K562 (cell line): ENCODE measurements around the gene GNAT3. TPM values are rescaled to one million over a fixed set of nuclear protein-coding genes. Genes with fewer than 3 reads are reported as not detected.

Experiments used
- ATAC-seq: fragments of 200-7000 bp; cut with Tn5 transposase; 3 replicates; pipeline ENCODE4 v1.9.1; 2020; ENCODE audit warnings: moderate library complexity
- BruUV-seq: library from RNA; stranded (reverse); fragments of 400-500 nt; replicated peaks from 2 replicates; lab custom pipeline; 2021; lab: Mats Ljungman, UMichigan
- CTCF ChIA-PET: fragments of 300-600 bp; formaldehyde crosslinking; extraction: SDS; loops from one replicate; lab custom pipeline; 2021; ENCODE audit warnings: low intra/inter-chr PET ratio; lab: Yijun Ruan, JAX
- POLR2A ChIA-PET: fragments of 300-600, 350-650 bp; sonication (Branson Sonifier 250); formaldehyde crosslinking; extraction: SDS; loops from one replicate; lab custom pipeline; 2021; ENCODE audit warnings: antibody characterized with exemption, inconsistent platforms; lab: Yijun Ruan, JAX
- DNase-seq, 4 experiments: peaks; one replicate each; pipeline versions ENCODE4 v3.0.0 to v3.0.0-alpha.2; 2011 to 2018; ENCODE audit warnings: low spot score in 3 of 4, mixed read lengths in 3 of 4; ENCODE audit errors: extremely low read depth in 1 of 4
- FAIRE-seq: peaks from 2 replicates; lab custom pipeline; 2011; peaks lifted over from hg19 to GRCh38; lab: Jason Lieb, UNC
- H2AFZ ChIP-seq: 2 replicates; pipeline ENCODE4 v1.6.0; 2011; ENCODE audit warnings: low read depth, low read length, control low read depth, inconsistent platforms
- H3K27ac ChIP-seq: fragments of 200-600 bp; 3 replicates; pipeline ENCODE4 v1.8.0; 2011; ENCODE audit warnings: low read depth, mild to moderate bottlenecking, control low read depth, inconsistent platforms, low read length, moderate library complexity, mixed read lengths; ENCODE audit errors: extremely low read depth
- H3K27me3 ChIP-seq, 2 experiments: fragments of 300-600 bp in 1 of 2; 2 replicates in 1 of 2; 3 replicates in 1 of 2; pipeline versions ENCODE4 v1.6.0 to v1.8.0; 2011; ENCODE audit warnings: inconsistent platforms in 2 of 2, low read length in 2 of 2, mild to moderate bottlenecking in 1 of 2, mixed read lengths in 1 of 2, moderate library complexity in 1 of 2; ENCODE audit not compliant: control insufficient read depth in 2 of 2, insufficient read depth in 2 of 2
- H3K36me3 ChIP-seq: fragments of 300-600 bp; 3 replicates; pipeline ENCODE4 v1.8.0; 2011; ENCODE audit warnings: mild to moderate bottlenecking, low read length, inconsistent platforms; ENCODE audit not compliant: control insufficient read depth, insufficient read depth
- H3K4me1 ChIP-seq, 2 experiments: fragments of 200-600 bp in 1 of 2; replicated peaks in 1 of 2; 2 replicates in 1 of 2; 3 replicates in 1 of 2; pipeline versions ENCODE4 v1.5.1 to v1.8.0; 2011; ENCODE audit warnings: inconsistent platforms in 2 of 2, low read length in 2 of 2, mild to moderate bottlenecking in 1 of 2, mixed read lengths in 1 of 2, moderate library complexity in 1 of 2; ENCODE audit not compliant: control insufficient read depth in 2 of 2, insufficient read depth in 2 of 2
- H3K4me2 ChIP-seq: 2 replicates; pipeline ENCODE4 v1.6.1; 2011; ENCODE audit warnings: low read length, control low read depth, inconsistent platforms, mixed read lengths; ENCODE audit not compliant: insufficient read depth
- H3K4me3 ChIP-seq: fragments of 200-600 bp; sonication (generic), shearing (Covaris generic); 2 replicates; pipeline ENCODE4 v1.5.1; 2016; ENCODE audit warnings: control low read depth, inconsistent platforms
- H3K79me2 ChIP-seq: fragments of 200-600 bp; 3 replicates; pipeline ENCODE4 v1.8.0; 2011; ENCODE audit warnings: low read length, inconsistent platforms; ENCODE audit not compliant: control insufficient read depth, insufficient read depth
- H3K9ac ChIP-seq, 2 experiments: 2 replicates each; pipeline versions ENCODE4 v1.6.0 to v1.6.1; 2011; ENCODE audit warnings: low read depth in 2 of 2, low read length in 2 of 2, control low read depth in 1 of 2, inconsistent platforms in 1 of 2, mild to moderate bottlenecking in 1 of 2, mixed read lengths in 1 of 2; ENCODE audit not compliant: insufficient read depth in 1 of 2
- H3K9me1 ChIP-seq: one replicate; pipeline ENCODE4 v1.6.0; 2011; ENCODE audit warnings: inconsistent platforms, mild to moderate bottlenecking, low read length, moderate library complexity; ENCODE audit not compliant: control insufficient read depth, insufficient read depth
- H3K9me3 ChIP-seq: replicated peaks from 2 replicates; pipeline ENCODE4 v1.5.1; 2011; ENCODE audit warnings: low read depth, low read length, inconsistent platforms; ENCODE audit not compliant: control insufficient read depth, insufficient read depth
- H4K20me1 ChIP-seq: replicated peaks from 2 replicates; pipeline ENCODE4 v1.6.1; 2011; ENCODE audit warnings: low read length, inconsistent platforms, mixed read lengths; ENCODE audit not compliant: control insufficient read depth, insufficient read depth
- BDP1 ChIP-seq: IDR thresholded peaks from 3 replicates; pipeline ENCODE4 v1.6.1; 2011; ENCODE audit not compliant: insufficient read length, insufficient read depth
- CSDE1 ChIP-seq, 2 experiments: fragments of 450-650 bp; IDR thresholded peaks; 2 replicates each; pipeline ENCODE4 v1.6.1; 2016; ENCODE audit warnings: mild to moderate bottlenecking in 1 of 2
- GTF3C2 ChIP-seq: IDR thresholded peaks from 3 replicates; pipeline ENCODE4 v1.6.1; 2011; ENCODE audit warnings: borderline replicate concordance, mild to moderate bottlenecking, moderate library complexity; ENCODE audit not compliant: insufficient read length; ENCODE audit errors: extremely low read depth
- HBP1 ChIP-seq: fragments of 450-650 bp; formaldehyde crosslinking; IDR thresholded peaks from 2 replicates; pipeline ENCODE4 v1.4.0; 2022; ENCODE audit warnings: missing genetic modification characterization
- KLF10 ChIP-seq: fragments of 250-450 bp; sonication (Bioruptor Pico); IDR thresholded peaks from 2 replicates; pipeline ENCODE4 v1.6.1; 2021; ENCODE audit warnings: matching md5 sums
- MCM2 ChIP-seq: fragments of 450-650 bp; IDR thresholded peaks from 2 replicates; pipeline ENCODE4 v1.6.1; 2017; ENCODE audit warnings: low read depth, mild to moderate bottlenecking
- NONO ChIP-seq, 2 experiments: fragments of 200-400 bp in 1 of 2; fragments of 450-650 bp in 1 of 2; formaldehyde crosslinking in 1 of 2; IDR thresholded peaks; 2 replicates each; pipeline ENCODE4 v1.6.1; 2017; ENCODE audit warnings: low read depth in 2 of 2, mild to moderate bottlenecking in 2 of 2, moderate library complexity in 2 of 2, low read length in 1 of 2
- OTX1 ChIP-seq: fragments of 450-650 bp; formaldehyde crosslinking; IDR thresholded peaks from 2 replicates; pipeline ENCODE4 v1.4.0; 2022; ENCODE audit warnings: mild to moderate bottlenecking
- SNRNP70 ChIP-seq: fragments of 200-400 bp; formaldehyde crosslinking; optimal IDR thresholded peaks from 2 replicates; pipeline ENCODE3; 2017; ENCODE audit warnings: low read depth, low read length
- TBP ChIP-seq: optimal IDR thresholded peaks from 2 replicates; pipeline ENCODE3; 2011; ENCODE audit warnings: low read depth, low read length, improper control_type of control experiment
- ZNF583 ChIP-seq: fragments of 250-450 bp; sonication (Bioruptor Pico); IDR thresholded peaks from 2 replicates; pipeline ENCODE4 v1.4.0; 2020
- ZNF717 ChIP-seq: fragments of 250-450 bp; sonication (Bioruptor Pico); IDR thresholded peaks from 2 replicates; pipeline ENCODE4 v1.5.0; 2021
- ZNF79 ChIP-seq: fragments of 250-450 bp; sonication (Bioruptor Pico); IDR thresholded peaks from 2 replicates; pipeline ENCODE4 v1.4.0; 2020; ENCODE audit warnings: low read depth, mild to moderate bottlenecking, moderate library complexity
- whole genome bisulfite sequencing: fragments of 100-300 bp; shearing (Covaris generic); methylation state at CpG from one replicate; pipeline ENCODE4 v1.1.6; 2016; ENCODE audit warnings: low coverage, mixed read lengths; ENCODE audit not compliant: insufficient coverage; ENCODE audit errors: missing lambda C conversion rate; 5-methylcytosine and 5-hydroxymethylcytosine counted together
- in situ Hi-C: fragments of 300-500 bp; cut with MboI; formaldehyde crosslinking; loops from 4 replicates; pipeline ENCODE4 v1.15.0; 2018; ENCODE audit warnings: inconsistent platforms, mixed read lengths
- intact Hi-C: fragments of 100-400 bp; cut with micrococcal nuclease; formaldehyde crosslinking; loops from 2 replicates; pipeline ENCODE4 v1.14.2; 2022
- polyA plus RNA-seq, 8 experiments: library from polyadenylated mRNA; depleted of rRNA in 4 of 8; stranded (reverse) in 5 of 8; unstranded in 3 of 8; fragments of >200 nt; fragmentation: Nextera tagmentation in 2 of 8; fragmentation: Illumina TruSeq in 1 of 8; extraction: Ambion mirVana in 2 of 8; extraction: Trizol in 1 of 8; gene quantifications; 2 replicates each; pipeline versions ENCODE4 v1.2.1 to v1.2.3, GENCODE V29; 2011 to 2014; ENCODE audit warnings: inconsistent platforms in 1 of 8, missing spikeins in 1 of 8
- total RNA-seq, 7 experiments: library from RNA; depleted of rRNA in 6 of 7; stranded (reverse); fragments of >200 nt in 6 of 7; fragmentation: Illumina TruSeq in 2 of 7; extraction: Trizol in 2 of 7; gene quantifications; 2 replicates each; pipeline versions ENCODE4 v1.2.1 to v1.2.3, GENCODE V29; 2011 to 2021; ENCODE audit warnings: low replicate concordance in 1 of 7

The GNAT3 gene
- total and polyA plus RNA-seq, 9 of the 15 experiments (the other 6 are each of a cell fraction or from before 2014, with no cell fraction given), result not detected

DNA sequence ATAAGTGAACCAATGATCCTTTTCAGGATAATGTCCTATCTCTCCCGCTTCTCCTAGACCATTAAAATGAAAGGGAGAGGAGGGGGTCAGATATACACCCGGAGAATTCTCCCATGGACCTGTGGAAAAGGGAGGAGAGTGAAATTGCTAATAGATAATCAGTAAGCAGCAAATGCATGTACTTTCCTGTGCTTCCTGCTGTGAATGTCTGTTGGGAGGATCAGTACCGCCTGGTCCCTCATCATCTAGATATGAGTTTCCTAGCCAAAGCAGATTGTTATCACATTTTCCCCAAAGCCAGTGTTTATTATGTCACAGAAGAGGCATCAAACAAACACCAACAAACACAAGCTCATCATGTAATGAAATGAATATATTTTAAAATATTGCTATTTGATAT, 96.8 kb downstream of the GNAT3 start:
- 3% methylated on average over 3 of the region's 3 CpGs for WGBS
- no peak overlapping the region for H3K4me2 ChIP-seq
- no peak for DNase-seq
- no peak for ATAC-seq
- FAIRE-seq, result no peak
- H3K4me3 ChIP-seq, result no peak overlapping the region
- in situ Hi-C loops (no loop called here), intact Hi-C loops (no loop called here)
- no peaks in the 10 kb centered on the region for H4K20me1 ChIP-seq
- no peaks in the 10 kb centered on the region for H3K4me1 ChIP-seq
- no peaks in the 10 kb centered on the region for H3K79me2 ChIP-seq
- no peaks in the 10 kb centered on the region for H3K27me3 ChIP-seq
- no peak overlapping the region for H3K27ac ChIP-seq
- no TSS peak for BruUV-seq
- H3K36me3 ChIP-seq, result no peaks in the 10 kb centered on the region
- TF ChIP-seq KLF10 (CRISPR knock-in tag), result no peak
- no peak for TF ChIP-seq BDP1
- no peak for TF ChIP-seq OTX1 (CRISPR knock-in tag)
- ChIA-PET POLR2A (no interaction called here), CTCF (no interaction called here)
- no peaks in the 10 kb centered on the region for H3K9me1 ChIP-seq
- H2AFZ ChIP-seq, result no peak overlapping the region
- H3K9me3 ChIP-seq, result no peaks in the 10 kb centered on the region; the same call in 1 of the 2 replicates
- H3K9ac ChIP-seq, result no peak overlapping the region

- in situ Hi-C loops, result no loop called here
- no peaks in the 10 kb centered on the region; the same call in 1 of the 2 replicates for H3K9me3 ChIP-seq
- CTCF ChIA-PET, result no interaction called here
- H3K9me1 ChIP-seq, result no peaks in the 10 kb centered on the region
- H3K27me3 ChIP-seq, result no peaks in the 10 kb centered on the region
- no peak for DNase-seq
- H3K9ac ChIP-seq, result no peak overlapping the region
- ATAC-seq, result no peak
- no peaks in the 10 kb centered on the region for H3K79me2 ChIP-seq
- H3K4me3 ChIP-seq, result no peak overlapping the region
- WGBS, result 0% methylated on average over 2 of the region's 2 CpGs
- H3K4me2 ChIP-seq, result no peak overlapping the region
- BruUV-seq, result no TSS peak
- POLR2A ChIA-PET, result no interaction called here
- no peaks in the 10 kb centered on the region for H4K20me1 ChIP-seq
- no peaks in the 10 kb centered on the region for H3K36me3 ChIP-seq
- no peak for FAIRE-seq
- no peaks in the 10 kb centered on the region for H3K4me1 ChIP-seq
- no peak overlapping the region for H3K27ac ChIP-seq
- H2AFZ ChIP-seq, result no peak overlapping the region
- intact Hi-C loops, result no loop called here
- TF ChIP-seq ZNF79 (CRISPR knock-in tag) (no peak), CSDE1 (IDR thresholded peaks at IDR 0.05) (no peak), ZNF717 (CRISPR knock-in tag) (no peak), NONO (IDR thresholded peaks at IDR 0.05; ENCODE audit: low read depth in 2 of 2, low read length in 1 of 2) (no peak), GTF3C2 (no peak), MCM2 (no peak), TBP (no peak), SNRNP70 (no peak), HBP1 (no peak), ZNF583 (CRISPR knock-in tag) (no peak)
Measured at GRCh38 chr7:80414331-80414730, 97.5 kb downstream of the GNAT3 start.
